Fibroblast of lung (primary cell): ENCODE measurements around the gene DGLUCY.

Experiments
- EZH2 ChIP-seq: IDR thresholded peaks from 2 replicates; pipeline ENCODE4 v1.5.1; 2012; ENCODE audit warnings: low read length, control low read depth, mild to moderate bottlenecking; ENCODE audit errors: missing control alignments
- TF ChIP-seq, protein P1 (sequence below), 2 donors: IDR thresholded peaks in 1 of 2; conservative IDR thresholded peaks in 1 of 2; 1 replicate in 1 of 2; 2 replicates in 1 of 2; pipeline ENCODE4 v1.5.1; 2011 to 2012; ENCODE audit warnings: low read length in 2 of 2, control low read depth in 1 of 2, inconsistent platforms in 1 of 2, low read depth in 1 of 2, mild to moderate bottlenecking in 1 of 2

DNA sequence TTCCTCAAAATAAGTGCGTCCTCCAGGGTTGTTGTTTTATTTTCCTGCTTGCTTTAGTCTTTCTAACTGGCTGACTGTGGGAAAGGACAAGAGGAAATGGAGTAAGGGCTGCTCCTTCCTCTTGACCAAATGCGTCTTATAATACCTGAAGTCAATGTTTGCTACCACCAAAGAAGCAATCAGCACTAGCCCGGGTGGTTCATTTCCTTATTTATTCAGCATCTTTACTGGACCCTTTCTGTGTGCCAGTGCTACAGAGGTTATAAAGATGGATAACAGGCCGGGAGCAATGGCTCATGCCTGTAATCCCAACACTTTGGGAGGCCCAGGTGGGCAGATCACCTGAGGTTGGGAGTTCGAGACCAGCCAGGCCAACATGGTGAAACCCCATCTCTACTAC, 38.3 kb upstream of the DGLUCY start:
- TF ChIP-seq, protein P1, sequence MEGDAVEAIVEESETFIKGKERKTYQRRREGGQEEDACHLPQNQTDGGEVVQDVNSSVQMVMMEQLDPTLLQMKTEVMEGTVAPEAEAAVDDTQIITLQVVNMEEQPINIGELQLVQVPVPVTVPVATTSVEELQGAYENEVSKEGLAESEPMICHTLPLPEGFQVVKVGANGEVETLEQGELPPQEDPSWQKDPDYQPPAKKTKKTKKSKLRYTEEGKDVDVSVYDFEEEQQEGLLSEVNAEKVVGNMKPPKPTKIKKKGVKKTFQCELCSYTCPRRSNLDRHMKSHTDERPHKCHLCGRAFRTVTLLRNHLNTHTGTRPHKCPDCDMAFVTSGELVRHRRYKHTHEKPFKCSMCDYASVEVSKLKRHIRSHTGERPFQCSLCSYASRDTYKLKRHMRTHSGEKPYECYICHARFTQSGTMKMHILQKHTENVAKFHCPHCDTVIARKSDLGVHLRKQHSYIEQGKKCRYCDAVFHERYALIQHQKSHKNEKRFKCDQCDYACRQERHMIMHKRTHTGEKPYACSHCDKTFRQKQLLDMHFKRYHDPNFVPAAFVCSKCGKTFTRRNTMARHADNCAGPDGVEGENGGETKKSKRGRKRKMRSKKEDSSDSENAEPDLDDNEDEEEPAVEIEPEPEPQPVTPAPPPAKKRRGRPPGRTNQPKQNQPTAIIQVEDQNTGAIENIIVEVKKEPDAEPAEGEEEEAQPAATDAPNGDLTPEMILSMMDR (conservative IDR thresholded peaks at IDR 0.05 in 1 of 2, IDR thresholded peaks at IDR 0.05 in 1 of 2; ENCODE audit: low read depth in 1 of 2, low read length in 2 of 2), result no peak
- no peak for TF ChIP-seq EZH2
